A549 (cell line): Measurements from ENCODE around the gene HSPA4L. TPM values are rescaled to one million over a fixed set of nuclear protein-coding genes. Genes with fewer than 3 reads are reported as not detected.

Experiments
- ATAC-seq, 2 experiments: fragments of 200-7000 bp in 1 of 2; fragments of >200 bp in 1 of 2; cut with Nextera tagmentation in 1 of 2; cut with Tn5 transposase in 1 of 2; 3 replicates each; pipeline versions ENCODE4 v1.8.0 to v1.9.1; 2018 to 2020; ENCODE audit warnings: mild to moderate bottlenecking in 1 of 2, moderate library complexity in 1 of 2
- CTCF ChIA-PET: fragments of 300-600 bp; sonication (Branson Sonifier 250); formaldehyde crosslinking; extraction: SDS; loops from one replicate; lab custom pipeline; 2021; ENCODE audit warnings: antibody characterized with exemption, inconsistent platforms; lab: Yijun Ruan, JAX
- POLR2A ChIA-PET: fragments of 350-600 bp; formaldehyde crosslinking; extraction: SDS; loops from one replicate; lab custom pipeline; 2021; ENCODE audit warnings: antibody characterized with exemption, inconsistent platforms; lab: Yijun Ruan, JAX
- DNase-seq, 2 experiments: peaks; one replicate each; pipeline versions ENCODE4 v3.0.0 to v3.0.0-alpha.2; 2011 to 2016; ENCODE audit warnings: low read depth in 1 of 2, low spot score in 1 of 2
- FAIRE-seq: peaks from 2 replicates; lab custom pipeline; 2011; peaks lifted over from hg19 to GRCh38; lab: Jason Lieb, UNC
- H3K27ac ChIP-seq, 2 experiments: fragments of >200 bp; sonication (Bioruptor Twin); formaldehyde crosslinking; 3 replicates each; pipeline ENCODE4 v1.5.1; 2016 to 2017
- H3K4me1 ChIP-seq: fragments of >200 bp; sonication (Bioruptor Twin); formaldehyde crosslinking; 3 replicates; pipeline ENCODE4 v1.6.1; 2016
- H3K4me2 ChIP-seq: fragments of >200 bp; sonication (Bioruptor Twin); formaldehyde crosslinking; 3 replicates; pipeline ENCODE4 v1.6.1; 2016
- H3K4me3 ChIP-seq: fragments of >200 bp; sonication (Bioruptor Twin); formaldehyde crosslinking; 3 replicates; pipeline ENCODE4 v1.5.1; 2016
- H3K9me3 ChIP-seq: fragments of >200 bp; sonication (Bioruptor Twin); formaldehyde crosslinking; 3 replicates; pipeline ENCODE4 v1.6.1; 2016
- CBX8 ChIP-seq: fragments of 200-600 bp; sonication (generic); IDR thresholded peaks from 2 replicates; pipeline ENCODE4 v1.6.1; 2016
- CEBPB ChIP-seq, 2 experiments: fragments of >200 bp in 1 of 2; sonication (Bioruptor Twin) in 1 of 2; formaldehyde crosslinking in 1 of 2; IDR thresholded peaks; 2 replicates each; pipeline ENCODE4 v1.6.1; 2012 to 2016
- CHD4 ChIP-seq: fragments of 200-600 bp; sonication (generic); IDR thresholded peaks from 2 replicates; pipeline ENCODE4 v1.6.1; 2016; ENCODE audit warnings: antibody characterized with exemption, mild to moderate bottlenecking, borderline replicate concordance
- GATA3 ChIP-seq: IDR thresholded peaks from 2 replicates; pipeline ENCODE4 v1.6.1; 2012; ENCODE audit warnings: borderline replicate concordance
- KDM1A ChIP-seq: fragments of 200-600 bp; sonication (generic); IDR thresholded peaks from 2 replicates; pipeline ENCODE4 v1.6.1; 2016; ENCODE audit warnings: low read depth, mild to moderate bottlenecking
- MAFK ChIP-seq: fragments of 450-650 bp; IDR thresholded peaks from 2 replicates; pipeline ENCODE4 v1.6.1; 2014; ENCODE audit not compliant: partially characterized antibody
- RNF2 ChIP-seq: fragments of 200-600 bp; sonication (generic); IDR thresholded peaks from 2 replicates; pipeline ENCODE4 v1.6.1; 2016; ENCODE audit warnings: low read depth, mild to moderate bottlenecking, antibody characterized with exemption, moderate library complexity, borderline replicate concordance
- SREBF2 ChIP-seq: fragments of 450-650 bp; IDR thresholded peaks from 2 replicates; pipeline ENCODE4 v1.6.1; 2014; ENCODE audit warnings: mild to moderate bottlenecking, moderate library complexity
- ZC3H11A ChIP-seq: fragments of 450-650 bp; IDR thresholded peaks from 2 replicates; pipeline ENCODE4 v1.6.1; 2014; ENCODE audit warnings: antibody characterized with exemption, mild to moderate bottlenecking
- ZFP36 ChIP-seq: fragments of 450-650 bp; IDR thresholded peaks from 2 replicates; pipeline ENCODE4 v1.6.1; 2014; ENCODE audit warnings: borderline replicate concordance; ENCODE audit not compliant: partially characterized antibody
- ZSCAN20 ChIP-seq: fragments of 250-450 bp; sonication (Bioruptor Pico); IDR thresholded peaks from 2 replicates; pipeline ENCODE4 v1.8.0; 2022; ENCODE audit warnings: mild to moderate bottlenecking, moderate library complexity
- WGBS: methylation state at CpG from one replicate; pipeline ENCODE4 v1.1.6; 2017; ENCODE audit errors: missing lambda C conversion rate; 5-methylcytosine and 5-hydroxymethylcytosine counted together
- polyA plus RNA-seq, 4 experiments: library from polyadenylated mRNA; depleted of rRNA in 3 of 4; stranded (reverse); fragments of >200 nt; fragmentation: RNase III in 1 of 4; extraction: RNeasy Plus Mini Kit Qiagen cat#74134 plus additional on column Dnase treatment in 1 of 4; gene quantifications; 2 replicates in 3 of 4; 3 replicates in 1 of 4; pipeline ENCODE4 v1.2.3, GENCODE V29; 2011 to 2017
- TF ChIP-seq, protein P1 (sequence below): fragments of 150-350 bp; IDR thresholded peaks from 2 replicates; pipeline ENCODE4 v1.6.1; 2014; ENCODE audit warnings: low read depth, mild to moderate bottlenecking, low read length
- TF ChIP-seq, protein P2 (sequence below): fragments of >200 bp; sonication (Bioruptor Twin); formaldehyde crosslinking; IDR thresholded peaks from 2 replicates; pipeline ENCODE4 v1.6.1; 2016
- TF ChIP-seq, protein P3 (sequence below): IDR thresholded peaks from 2 replicates; pipeline ENCODE4 v1.6.1; 2012
- TF ChIP-seq, protein P4 (sequence below): fragments of >200 bp; sonication (Bioruptor Twin); formaldehyde crosslinking; IDR thresholded peaks from 3 replicates; pipeline ENCODE4 v1.6.1; 2016
- TF ChIP-seq, protein P5 (sequence below): fragments of >200 bp; sonication (Bioruptor Twin); formaldehyde crosslinking; IDR thresholded peaks from 3 replicates; pipeline ENCODE4 v1.5.1; 2016

HSPA4L gene
- polyA plus RNA-seq, 2 of the 4 experiments (the other 2 are of a cell fraction) = 10.9 to 12.1 TPM

DNA sequence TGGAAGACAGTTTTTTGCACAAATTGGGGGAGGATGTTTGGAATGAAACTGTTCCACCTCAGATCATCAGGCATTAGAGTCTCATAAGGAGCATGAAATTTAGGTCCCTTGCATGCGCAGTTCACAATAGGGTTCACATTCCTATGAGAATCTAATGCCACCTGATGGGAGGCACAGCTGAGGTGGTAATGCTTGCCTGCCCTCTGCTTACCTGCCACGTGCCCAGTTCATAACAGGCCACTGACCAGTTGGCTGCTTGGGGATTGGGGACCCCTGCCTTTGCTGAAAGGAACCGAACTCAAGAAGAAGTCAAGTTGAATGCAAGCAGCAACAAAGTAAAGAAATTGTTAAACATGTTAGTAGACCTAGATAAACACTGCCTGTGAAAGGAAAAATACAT, 4.6 kb upstream of the HSPA4L start (continued):
- TF ChIP-seq, protein P1, sequence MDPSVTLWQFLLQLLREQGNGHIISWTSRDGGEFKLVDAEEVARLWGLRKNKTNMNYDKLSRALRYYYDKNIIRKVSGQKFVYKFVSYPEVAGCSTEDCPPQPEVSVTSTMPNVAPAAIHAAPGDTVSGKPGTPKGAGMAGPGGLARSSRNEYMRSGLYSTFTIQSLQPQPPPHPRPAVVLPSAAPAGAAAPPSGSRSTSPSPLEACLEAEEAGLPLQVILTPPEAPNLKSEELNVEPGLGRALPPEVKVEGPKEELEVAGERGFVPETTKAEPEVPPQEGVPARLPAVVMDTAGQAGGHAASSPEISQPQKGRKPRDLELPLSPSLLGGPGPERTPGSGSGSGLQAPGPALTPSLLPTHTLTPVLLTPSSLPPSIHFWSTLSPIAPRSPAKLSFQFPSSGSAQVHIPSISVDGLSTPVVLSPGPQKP = no peak
- TF ChIP-seq CEBPB (IDR thresholded peaks at IDR 0.05) (no peak), RNF2 (no peak), ZC3H11A (no peak)
- TF ChIP-seq, protein P2, sequence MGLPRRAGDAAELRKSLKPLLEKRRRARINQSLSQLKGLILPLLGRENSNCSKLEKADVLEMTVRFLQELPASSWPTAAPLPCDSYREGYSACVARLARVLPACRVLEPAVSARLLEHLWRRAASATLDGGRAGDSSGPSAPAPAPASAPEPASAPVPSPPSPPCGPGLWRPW = no peak

DNA sequence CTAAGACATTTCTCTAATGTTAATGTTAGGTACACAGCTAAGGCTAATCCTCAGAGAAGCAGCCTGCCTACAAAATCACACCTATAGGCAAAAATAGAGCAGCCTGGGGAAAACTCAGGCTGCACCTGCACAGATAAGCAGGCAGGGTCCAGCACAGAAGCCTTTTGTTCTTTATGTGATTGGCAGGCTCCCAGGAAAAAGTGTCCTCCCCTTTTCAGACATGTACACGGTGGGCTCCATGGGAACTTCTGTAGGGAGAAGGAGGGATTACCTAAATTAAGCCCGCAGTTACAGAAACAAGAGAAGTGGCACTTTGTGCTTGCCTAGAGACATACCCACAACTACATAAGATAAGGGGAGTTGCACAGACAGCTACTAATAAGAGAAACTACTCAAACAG, 4.0 kb upstream of the HSPA4L start:
- FAIRE-seq (no peak), ATAC-seq (no peak), DNase-seq (no peak)
- TF ChIP-seq, protein P3, sequence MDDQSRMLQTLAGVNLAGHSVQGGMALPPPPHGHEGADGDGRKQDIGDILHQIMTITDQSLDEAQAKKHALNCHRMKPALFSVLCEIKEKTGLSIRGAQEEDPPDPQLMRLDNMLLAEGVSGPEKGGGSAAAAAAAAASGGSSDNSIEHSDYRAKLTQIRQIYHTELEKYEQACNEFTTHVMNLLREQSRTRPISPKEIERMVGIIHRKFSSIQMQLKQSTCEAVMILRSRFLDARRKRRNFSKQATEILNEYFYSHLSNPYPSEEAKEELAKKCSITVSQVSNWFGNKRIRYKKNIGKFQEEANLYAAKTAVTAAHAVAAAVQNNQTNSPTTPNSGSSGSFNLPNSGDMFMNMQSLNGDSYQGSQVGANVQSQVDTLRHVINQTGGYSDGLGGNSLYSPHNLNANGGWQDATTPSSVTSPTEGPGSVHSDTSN = no peak
- TF ChIP-seq ZFP36 (no peak), KDM1A (no peak)
- peaks cover 6% of the 10 kb centered on the region; the same call in 1 of the 3 replicates for H3K4me1 ChIP-seq
- H3K4me3 ChIP-seq = no peak overlapping the region
- ChIA-PET POLR2A (no interaction called here), CTCF (no interaction called here)
- no peaks in the 10 kb centered on the region for H3K9me3 ChIP-seq
- H3K4me2 ChIP-seq = no peak overlapping the region
- WGBS = 52% methylated on average over 2 of the region's 2 CpGs
- H3K27ac ChIP-seq = no peak overlapping the region

DNA sequence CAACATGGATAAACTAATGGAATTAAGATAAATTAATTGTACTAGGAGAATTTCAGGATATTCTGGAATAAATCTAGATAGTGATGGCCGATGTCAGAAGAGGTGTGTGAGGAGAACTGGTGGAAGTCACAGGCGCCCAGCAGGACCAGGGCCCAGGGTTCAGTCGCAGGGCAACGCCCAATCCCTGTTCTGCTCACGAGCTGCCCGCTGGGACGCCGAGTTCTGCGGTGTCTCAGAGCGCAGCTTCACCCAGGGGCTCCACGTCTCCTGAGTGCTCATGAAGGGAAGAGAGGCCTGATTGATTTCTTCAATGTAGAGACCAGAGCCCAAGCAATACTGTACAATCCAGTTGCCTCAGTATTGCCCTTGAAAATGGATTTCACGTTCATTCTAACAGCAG, 1.5 kb upstream of the HSPA4L start:
- POLR2A ChIA-PET = no interaction called here
- DNase-seq (no peak), ATAC-seq (no peak), FAIRE-seq (no peak)
- Histone ChIP-seq H3K4me1 (peaks cover 6% of the 10 kb centered on the region; the same call in 1 of the 3 replicates), H3K4me3 (no peak overlapping the region), H3K27ac (no peak overlapping the region), H3K4me2 (no peak overlapping the region), H3K9me3 (no peaks in the 10 kb centered on the region)
- CTCF ChIA-PET = no interaction called here
- TF ChIP-seq KDM1A (no peak), CHD4 (no peak), MAFK (no peak), RNF2 (no peak), ZFP36 (no peak), ZSCAN20 (CRISPR knock-in tag) (no peak), GATA3 (no peak), CBX8 (no peak), SREBF2 (no peak)
- TF ChIP-seq, protein P4, sequence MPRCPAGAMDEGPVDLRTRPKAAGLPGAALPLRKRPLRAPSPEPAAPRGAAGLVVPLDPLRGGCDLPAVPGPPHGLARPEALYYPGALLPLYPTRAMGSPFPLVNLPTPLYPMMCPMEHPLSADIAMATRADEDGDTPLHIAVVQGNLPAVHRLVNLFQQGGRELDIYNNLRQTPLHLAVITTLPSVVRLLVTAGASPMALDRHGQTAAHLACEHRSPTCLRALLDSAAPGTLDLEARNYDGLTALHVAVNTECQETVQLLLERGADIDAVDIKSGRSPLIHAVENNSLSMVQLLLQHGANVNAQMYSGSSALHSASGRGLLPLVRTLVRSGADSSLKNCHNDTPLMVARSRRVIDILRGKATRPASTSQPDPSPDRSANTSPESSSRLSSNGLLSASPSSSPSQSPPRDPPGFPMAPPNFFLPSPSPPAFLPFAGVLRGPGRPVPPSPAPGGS = no peak
- TF ChIP-seq, protein P5, sequence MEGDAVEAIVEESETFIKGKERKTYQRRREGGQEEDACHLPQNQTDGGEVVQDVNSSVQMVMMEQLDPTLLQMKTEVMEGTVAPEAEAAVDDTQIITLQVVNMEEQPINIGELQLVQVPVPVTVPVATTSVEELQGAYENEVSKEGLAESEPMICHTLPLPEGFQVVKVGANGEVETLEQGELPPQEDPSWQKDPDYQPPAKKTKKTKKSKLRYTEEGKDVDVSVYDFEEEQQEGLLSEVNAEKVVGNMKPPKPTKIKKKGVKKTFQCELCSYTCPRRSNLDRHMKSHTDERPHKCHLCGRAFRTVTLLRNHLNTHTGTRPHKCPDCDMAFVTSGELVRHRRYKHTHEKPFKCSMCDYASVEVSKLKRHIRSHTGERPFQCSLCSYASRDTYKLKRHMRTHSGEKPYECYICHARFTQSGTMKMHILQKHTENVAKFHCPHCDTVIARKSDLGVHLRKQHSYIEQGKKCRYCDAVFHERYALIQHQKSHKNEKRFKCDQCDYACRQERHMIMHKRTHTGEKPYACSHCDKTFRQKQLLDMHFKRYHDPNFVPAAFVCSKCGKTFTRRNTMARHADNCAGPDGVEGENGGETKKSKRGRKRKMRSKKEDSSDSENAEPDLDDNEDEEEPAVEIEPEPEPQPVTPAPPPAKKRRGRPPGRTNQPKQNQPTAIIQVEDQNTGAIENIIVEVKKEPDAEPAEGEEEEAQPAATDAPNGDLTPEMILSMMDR = no peak
- WGBS = 90% methylated on average over 12 of the region's 12 CpGs
